Stimulated activated CD8-positive, alpha-beta memory T cell treated with anti-CD3 and anti-CD28 coated beads, Interleukin-15, amount 100 ng/mL, for 1 hour (primary cell): Measurements from ENCODE around the gene ELL.
A peak's percentile ranks its signal among the peaks of the same experiment; 100 is the strongest.

ENCODE experiments used
- DNase-seq: peaks from one replicate; pipeline ENCODE4 v3.0.0-alpha.2; 2020; ENCODE audit warnings: low read depth

Gene ELL

GRCh38 chr19:18445262-18445948 is 76.5 kb downstream of the ELL start:
- no peak for DNase-seq

- DNase-seq = no peak
These were observed 77.4 kb downstream of the ELL start for GRCh38 chr19:18444513-18444912.

GRCh38 chr19:18443831-18444230 is 78.0 kb downstream of the ELL start:
- no peak for DNase-seq

GRCh38 chr19:18443406-18443805 is 78.5 kb downstream of the ELL start:
- no peak for DNase-seq

- DNase-seq = no peak
These were observed 78.9 kb downstream of the ELL start for GRCh38 chr19:18442941-18443340.

- DNase-seq = no peak
These were observed 79.8 kb downstream of the ELL start for GRCh38 chr19:18441804-18442788.

- DNase-seq = no peak
These were observed 80.7 kb downstream of the ELL start for GRCh38 chr19:18440936-18441803.

GRCh38 chr19:18440415-18440877 is 81.4 kb downstream of the ELL start:
- DNase-seq = no peak

GRCh38 chr19:18439910-18440237 is 82.0 kb downstream of the ELL start:
- no peak for DNase-seq

- no peak for DNase-seq
These were observed 82.6 kb downstream of the ELL start for GRCh38 chr19:18439025-18439909.

GRCh38 chr19:18438331-18439024 is 83.4 kb downstream of the ELL start:
- DNase-seq = no peak

GRCh38 chr19:18437491-18438330 is 84.2 kb downstream of the ELL start, which contains the start of gene ISYNA1:
Gene ISYNA1 (minus strand): TSS chr19:18438133. CDS start chr19:18437979, 154 bp downstream.
- no peak for DNase-seq

GRCh38 chr19:18436671-18437490 is 85.0 kb downstream of the ELL start:
- peak; percentile 61 for DNase-seq

- DNase-seq = no peak
These were observed 85.8 kb downstream of the ELL start for GRCh38 chr19:18435842-18436670.

GRCh38 chr19:18435178-18435841 is 86.6 kb downstream of the ELL start:
- DNase-seq = no peak

GRCh38 chr19:18434411-18435175 is 87.3 kb downstream of the ELL start:
- no peak for DNase-seq
